HL-60 (cell line): ENCODE measurements around the gene CIT.
A peak's percentile ranks its signal among the peaks of the same experiment; 100 is the strongest.

Source experiments
- DNase-seq, 2 experiments: peaks; one replicate each; pipeline ENCODE4 v3.0.0-alpha.2; 2010 to 2020; ENCODE audit warnings: low read depth in 1 of 2, low spot score in 1 of 2
- H3K27ac ChIP-seq: fragments of 250-450 bp; sonication (Bioruptor Pico); replicated peaks from 2 replicates; pipeline ENCODE4 v1.5.1; 2020; ENCODE audit warnings: mild to moderate bottlenecking, moderate library complexity
- H3K27me3 ChIP-seq: fragments of 250-450 bp; sonication (Bioruptor Pico); 2 replicates; pipeline ENCODE4 v1.5.1; 2021; ENCODE audit warnings: mild to moderate bottlenecking, moderate library complexity; ENCODE audit not compliant: insufficient read depth, poor library complexity, severe bottlenecking
- H3K4me3 ChIP-seq: replicated peaks from 2 replicates; pipeline ENCODE4 v1.5.1; 2011; ENCODE audit warnings: mild to moderate bottlenecking, control low read depth, low read length; ENCODE audit not compliant: insufficient read depth
- CTCF ChIP-seq: IDR thresholded peaks from one replicate; pipeline ENCODE4 v1.5.1; 2011; ENCODE audit warnings: low read length, control low read depth, inconsistent platforms; ENCODE audit not compliant: insufficient read depth
- GABPA ChIP-seq: IDR thresholded peaks from 2 replicates; pipeline ENCODE4 v1.6.1; 2012; ENCODE audit warnings: low read depth
- POLR2AphosphoS5 ChIP-seq: IDR thresholded peaks from 2 replicates; pipeline ENCODE4 v1.6.1; 2012; ENCODE audit warnings: low read depth
- REST ChIP-seq: IDR thresholded peaks from 2 replicates; pipeline ENCODE4 v1.6.1; 2012; ENCODE audit warnings: low read depth; ENCODE audit not compliant: insufficient replicate concordance
- SPI1 ChIP-seq: IDR thresholded peaks from 2 replicates; pipeline ENCODE4 v1.6.1; 2012; ENCODE audit warnings: low read depth, mild to moderate bottlenecking, borderline replicate concordance

CIT gene

GRCh38 chr12:119684711-119685369 is 192.3 kb downstream of the CIT start:
- no peak for TF ChIP-seq SPI1
- DNase-seq: no peak
- Histone ChIP-seq H3K4me3 (no peak overlapping the region), H3K27ac (no peak overlapping the region), H3K27me3 (no peaks in the 10 kb centered on the region)

GRCh38 chr12:119683816-119684215 is 193.3 kb downstream of the CIT start:
- H3K27me3 ChIP-seq: no peaks in the 10 kb centered on the region
- H3K4me3 ChIP-seq: no peak overlapping the region
- no peak overlapping the region for H3K27ac ChIP-seq
- no peak for DNase-seq
- no peak for TF ChIP-seq SPI1
- TF ChIP-seq GABPA: no peak
- TF ChIP-seq CTCF: no peak
- no peak for TF ChIP-seq REST
- no peak for TF ChIP-seq POLR2AphosphoS5

GRCh38 chr12:119683413-119683812 is 193.7 kb downstream of the CIT start:
- Histone ChIP-seq H3K4me3 (no peak overlapping the region), H3K27ac (no peak overlapping the region), H3K27me3 (no peaks in the 10 kb centered on the region)
- DNase-seq: no peak
- TF ChIP-seq GABPA (no peak), REST (no peak), CTCF (no peak), POLR2AphosphoS5 (no peak), SPI1 (no peak)

- no peaks in the 10 kb centered on the region for H3K27me3 ChIP-seq
- TF ChIP-seq CTCF (no peak), SPI1 (peak; percentile 43; the same call in 1 of the 2 replicates)
- no peak for DNase-seq
- H3K4me3 ChIP-seq: no peak overlapping the region
- H3K27ac ChIP-seq: peak overlapping the region; percentile 58
These were observed 194.4 kb downstream of the CIT start for GRCh38 chr12:119682639-119683252.
